IMR-90 (cell line): ENCODE data around the gene HBZ. TPM values are rescaled to one million over a fixed set of nuclear protein-coding genes. Genes with fewer than 3 reads are reported as not detected.
A peak's percentile ranks its signal among the peaks of the same experiment; 100 is the strongest.

ENCODE experiments used
- ATAC-seq: fragments of 200-7000 bp; cut with Tn5 transposase; 2 replicates; pipeline ENCODE4 v1.9.1; 2020; ENCODE audit warnings: low read depth, mild to moderate bottlenecking, moderate library complexity
- BruUV-seq: library from RNA; stranded (reverse); fragments of 400-500 nt; replicated peaks from 2 replicates; lab custom pipeline; 2021; lab: Mats Ljungman, UMichigan
- CTCF ChIA-PET: fragments of 300-600 bp; formaldehyde crosslinking; extraction: SDS; loops from one replicate; lab custom pipeline; 2021; ENCODE audit warnings: antibody characterized with exemption; lab: Yijun Ruan, JAX
- POLR2A ChIA-PET: fragments of 300-600 bp; sonication (Branson Sonifier 250); formaldehyde crosslinking; loops from one replicate; lab custom pipeline; 2022; ENCODE audit warnings: antibody characterized with exemption; ENCODE audit not compliant: unreplicated experiment; lab: Charles Lee
- DNase-seq: peaks from one replicate; pipeline ENCODE4 v3.0.0; 2013
- H2AFZ ChIP-seq: replicated peaks from 2 replicates; pipeline ENCODE3; 2013; ENCODE audit warnings: low read length, mild to moderate bottlenecking; ENCODE audit not compliant: poor library complexity
- H2AK5ac ChIP-seq: 2 replicates; pipeline ENCODE4 v1.6.1; 2013; ENCODE audit warnings: low read depth, low read length, inconsistent platforms
- H2AK9ac ChIP-seq: replicated peaks from 2 replicates; pipeline ENCODE3; 2013; ENCODE audit warnings: mild to moderate bottlenecking, low read depth, low read length, moderate library complexity; ENCODE audit not compliant: poor library complexity
- H2BK120ac ChIP-seq: 2 replicates; pipeline ENCODE4 v1.6.1; 2013; ENCODE audit warnings: low read depth, low read length, inconsistent platforms
- H2BK15ac ChIP-seq: 3 replicates; pipeline ENCODE4 v1.6.1; 2013; ENCODE audit warnings: low read depth, low read length, inconsistent platforms
- H2BK20ac ChIP-seq: 2 replicates; pipeline ENCODE4 v1.6.1; 2013; ENCODE audit warnings: low read depth, mild to moderate bottlenecking, inconsistent platforms, low read length, moderate library complexity
- H2BK5ac ChIP-seq: 2 replicates; pipeline ENCODE4 v1.6.1; 2013; ENCODE audit warnings: mild to moderate bottlenecking, low read depth, low read length, inconsistent platforms; ENCODE audit not compliant: poor library complexity, severe bottlenecking
- H3K14ac ChIP-seq: replicated peaks from 2 replicates; pipeline ENCODE4 v1.6.1; 2013; ENCODE audit warnings: low read depth, low read length, inconsistent platforms
- H3K18ac ChIP-seq: 2 replicates; pipeline ENCODE4 v1.6.1; 2013; ENCODE audit warnings: low read depth, low read length, control low read depth
- H3K23ac ChIP-seq: 2 replicates; pipeline ENCODE4 v1.6.1; 2013; ENCODE audit warnings: low read depth, low read length, inconsistent platforms
- H3K27ac ChIP-seq: 2 replicates; pipeline ENCODE4 v1.5.1; 2013; ENCODE audit warnings: mild to moderate bottlenecking, control low read depth, low read length; ENCODE audit not compliant: insufficient read depth
- H3K27me3 ChIP-seq: 2 replicates; pipeline ENCODE4 v1.6.1; 2013; ENCODE audit warnings: low read length; ENCODE audit not compliant: control insufficient read depth, insufficient read depth
- H3K36me3 ChIP-seq: 2 replicates; pipeline ENCODE4 v1.6.1; 2013; ENCODE audit warnings: low read length, mixed read lengths; ENCODE audit not compliant: control insufficient read depth, insufficient read depth
- H3K4ac ChIP-seq: 2 replicates; pipeline ENCODE4 v1.6.1; 2013; ENCODE audit warnings: low read depth, low read length, inconsistent platforms
- H3K4me1 ChIP-seq: 2 replicates; pipeline ENCODE4 v1.6.1; 2013; ENCODE audit warnings: low read length, mixed read lengths; ENCODE audit not compliant: control insufficient read depth, insufficient read depth
- H3K4me2 ChIP-seq: 2 replicates; pipeline ENCODE4 v1.6.1; 2013; ENCODE audit warnings: low read depth, mild to moderate bottlenecking, control low read depth, low read length, moderate library complexity
- H3K4me3 ChIP-seq: 2 replicates; pipeline ENCODE4 v1.5.1; 2013; ENCODE audit warnings: low read depth, mild to moderate bottlenecking, control low read depth, low read length, moderate library complexity; ENCODE audit not compliant: insufficient read depth
- H3K56ac ChIP-seq: 2 replicates; pipeline ENCODE4 v1.6.1; 2013; ENCODE audit warnings: low read length, inconsistent platforms; ENCODE audit not compliant: insufficient read depth; ENCODE audit errors: extremely low read depth
- H3K79me1 ChIP-seq, 2 experiments: 2 replicates each; pipeline ENCODE4 v1.6.1; 2013; ENCODE audit warnings: low read length in 2 of 2, inconsistent platforms in 1 of 2, low read depth in 1 of 2
- H3K9ac ChIP-seq: 2 replicates; pipeline ENCODE4 v1.6.1; 2013; ENCODE audit warnings: low read depth, low read length, control low read depth
- H3K9me1 ChIP-seq: 2 replicates; pipeline ENCODE4 v1.6.1; 2013; ENCODE audit warnings: low read length, inconsistent platforms; ENCODE audit not compliant: insufficient read depth
- H3K9me3 ChIP-seq: 2 replicates; pipeline ENCODE4 v1.6.1; 2013; ENCODE audit warnings: low read length; ENCODE audit not compliant: control insufficient read depth, insufficient read depth
- H4K20me1 ChIP-seq: 2 replicates; pipeline ENCODE4 v1.6.1; 2013; ENCODE audit warnings: low read length, inconsistent platforms; ENCODE audit not compliant: insufficient read depth
- H4K5ac ChIP-seq: 2 replicates; pipeline ENCODE4 v1.6.1; 2013; ENCODE audit warnings: mild to moderate bottlenecking, low read depth, low read length, control low read depth
- H4K8ac ChIP-seq, 2 experiments: 2 replicates each; pipeline ENCODE4 v1.6.1; 2013; ENCODE audit warnings: low read depth in 2 of 2, low read length in 2 of 2, control low read depth in 1 of 2, inconsistent platforms in 1 of 2
- H4K91ac ChIP-seq: 2 replicates; pipeline ENCODE4 v1.6.1; 2013; ENCODE audit warnings: low read depth, low read length, inconsistent platforms; ENCODE audit not compliant: insufficient read depth
- BHLHE40 ChIP-seq: fragments of 150-350 bp; IDR thresholded peaks from 2 replicates; pipeline ENCODE4 v1.6.1; 2016; ENCODE audit warnings: mild to moderate bottlenecking, low read depth, low read length
- CEBPB ChIP-seq: IDR thresholded peaks from 2 replicates; pipeline ENCODE4 v1.6.1; 2012; ENCODE audit warnings: low read depth, low read length, improper control_type of control experiment
- MAZ ChIP-seq: IDR thresholded peaks from 2 replicates; pipeline ENCODE4 v1.6.1; 2012; ENCODE audit warnings: low read depth, mild to moderate bottlenecking, low read length, improper control_type of control experiment, moderate library complexity, borderline replicate concordance
- WGBS, 2 experiments: methylation state at CpG; one replicate each; pipeline versions ENCODE4 v1.1.5 to v1.1.7; 2013; ENCODE audit warnings: missing lambda C conversion rate in 2 of 2; ENCODE audit not compliant: insufficient read length in 1 of 2; ENCODE audit errors: extremely low coverage in 2 of 2; 5-methylcytosine and 5-hydroxymethylcytosine counted together
- dilution Hi-C: fragments of 300-500 bp; cut with HindIII; formaldehyde crosslinking; loops from one replicate; pipeline ENCODE4 v1.14.3; 2018; ENCODE audit warnings: low sequenced_read_pairs; ENCODE audit not compliant: unreplicated experiment
- in situ Hi-C: fragments of 300-500 bp; cut with MboI; formaldehyde crosslinking; loops from 3 replicates; pipeline ENCODE4 v1.14.3; 2019; ENCODE audit warnings: low sequenced_read_pairs, inconsistent platforms, mixed read lengths
- intact Hi-C: fragments of 100-400 bp; cut with micrococcal nuclease; formaldehyde crosslinking; loops from 2 replicates; pipeline ENCODE4 v1.10.0; 2022
- polyA plus RNA-seq, 3 experiments: library from polyadenylated mRNA; depleted of rRNA; stranded (reverse); fragments of >200 nt; gene quantifications; 2 replicates each; pipeline ENCODE4 v1.2.3, GENCODE V29; 2012; ENCODE audit warnings: low replicate concordance in 1 of 3
- total RNA-seq: library from RNA; depleted of rRNA; stranded (reverse); fragments of >200 nt; gene quantifications from 2 replicates; pipeline ENCODE4 v1.2.3, GENCODE V29; 2012
- TF ChIP-seq, protein P1 (sequence below): conservative IDR thresholded peaks from 2 replicates; pipeline ENCODE4 v1.5.1; 2012; ENCODE audit warnings: mild to moderate bottlenecking, low read depth, low read length, improper control_type of control experiment

Gene HBZ
- total and polyA plus RNA-seq, 2 of the 4 experiments (the other 2 are of a cell fraction): not detected

DNA sequence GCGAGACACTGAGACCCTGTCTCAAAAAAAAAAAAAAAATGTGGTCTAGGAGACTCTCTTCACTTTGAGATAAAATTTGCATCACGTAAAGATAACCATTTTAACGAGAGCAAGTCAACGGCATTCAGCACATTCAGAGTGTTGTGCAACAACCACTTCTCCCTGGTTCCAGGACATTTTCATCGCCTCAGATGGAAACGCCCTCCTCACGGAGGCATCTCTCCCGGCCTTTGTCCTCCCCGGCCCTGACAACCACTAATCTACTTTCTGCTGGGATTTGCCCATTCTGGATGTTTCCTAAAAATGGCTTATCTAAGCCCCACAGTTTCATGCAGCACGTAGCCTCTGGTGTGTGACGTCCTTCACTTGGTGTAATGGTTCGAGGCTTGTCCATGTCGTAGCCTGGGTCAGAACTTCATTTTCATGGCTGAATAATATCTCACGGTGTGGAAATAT is 7.6 kb upstream of the HBZ start:
- DNase-seq: no peak

More for the DNA sequence above, 7.6 kb upstream of the HBZ start:
- H2AFZ ChIP-seq: no peak overlapping the region
- no peaks in the 10 kb centered on the region for H3K27me3 ChIP-seq
- ATAC-seq: no peak
- intact Hi-C loops (no loop called here), in situ Hi-C loops (no loop called here), dilution Hi-C loops (no loop called here)
- H2BK5ac ChIP-seq: no peak overlapping the region
- H3K9ac ChIP-seq: no peak overlapping the region
- no peak overlapping the region for H3K4me2 ChIP-seq
- no peak overlapping the region for H3K27ac ChIP-seq
- no peak overlapping the region for H2AK5ac ChIP-seq
- TF ChIP-seq MAZ (no peak), BHLHE40 (no peak), CEBPB (peak; percentile 31; the same call in 1 of the 2 replicates)
- TF ChIP-seq, protein P1, sequence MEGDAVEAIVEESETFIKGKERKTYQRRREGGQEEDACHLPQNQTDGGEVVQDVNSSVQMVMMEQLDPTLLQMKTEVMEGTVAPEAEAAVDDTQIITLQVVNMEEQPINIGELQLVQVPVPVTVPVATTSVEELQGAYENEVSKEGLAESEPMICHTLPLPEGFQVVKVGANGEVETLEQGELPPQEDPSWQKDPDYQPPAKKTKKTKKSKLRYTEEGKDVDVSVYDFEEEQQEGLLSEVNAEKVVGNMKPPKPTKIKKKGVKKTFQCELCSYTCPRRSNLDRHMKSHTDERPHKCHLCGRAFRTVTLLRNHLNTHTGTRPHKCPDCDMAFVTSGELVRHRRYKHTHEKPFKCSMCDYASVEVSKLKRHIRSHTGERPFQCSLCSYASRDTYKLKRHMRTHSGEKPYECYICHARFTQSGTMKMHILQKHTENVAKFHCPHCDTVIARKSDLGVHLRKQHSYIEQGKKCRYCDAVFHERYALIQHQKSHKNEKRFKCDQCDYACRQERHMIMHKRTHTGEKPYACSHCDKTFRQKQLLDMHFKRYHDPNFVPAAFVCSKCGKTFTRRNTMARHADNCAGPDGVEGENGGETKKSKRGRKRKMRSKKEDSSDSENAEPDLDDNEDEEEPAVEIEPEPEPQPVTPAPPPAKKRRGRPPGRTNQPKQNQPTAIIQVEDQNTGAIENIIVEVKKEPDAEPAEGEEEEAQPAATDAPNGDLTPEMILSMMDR: no peak
- no peak overlapping the region for H3K23ac ChIP-seq
- BruUV-seq: no TSS peak
- no peak overlapping the region for H3K4ac ChIP-seq
- no peaks in the 10 kb centered on the region for H3K36me3 ChIP-seq
- H2AK9ac ChIP-seq: no peak overlapping the region
- no peaks in the 10 kb centered on the region for H4K20me1 ChIP-seq
- H2BK15ac ChIP-seq: no peak overlapping the region
- H2BK120ac ChIP-seq: no peak overlapping the region
- H3K4me1 ChIP-seq: peaks cover 8% of the 10 kb centered on the region; the same call in 1 of the 2 replicates
- no peak overlapping the region for H4K5ac ChIP-seq
- no peaks in the 10 kb centered on the region for H3K9me3 ChIP-seq
- POLR2A ChIA-PET: no interaction called here
- no peak overlapping the region for H3K56ac ChIP-seq
- CTCF ChIA-PET: no interaction called here
- H4K91ac ChIP-seq: no peak overlapping the region
- WGBS, 2 experiments: 87% methylated on average over 6 of the region's 14 CpGs; no CpG with 5 or more reads in 1 of the 2 experiments
- H3K14ac ChIP-seq: no peak overlapping the region
- no peak overlapping the region for H3K4me3 ChIP-seq
- H2BK20ac ChIP-seq: no peak overlapping the region
- peaks cover 6% of the 10 kb centered on the region; the same call in 1 of the 2 replicates for H3K9me1 ChIP-seq
- H3K18ac ChIP-seq: no peak overlapping the region
- H3K79me1 ChIP-seq: no peaks in the 10 kb centered on the region
- no peak overlapping the region for H4K8ac ChIP-seq
